ENCODE data around the gene ACOT8. TPM values are rescaled to one million over a fixed set of nuclear protein-coding genes. Genes with fewer than 3 reads are reported as not detected.
"Not testable (repeated sequence)": the region's sequence is repeated elsewhere in the genome, so short reads cannot be mapped to it uniquely, and the experiment has no call there.

ACOT8 gene
- total and polyA plus RNA-seq, 2 of the 4 experiments (the other 2 are of a cell fraction), result 29.8 to 47.5 TPM

- TF ChIP-seq FOS (IDR thresholded peaks at IDR 0.05; ENCODE audit: low read depth, low read length), result no peak
These were observed 58.1 kb downstream of the ACOT8 start (continued) for GRCh38 chr20:45798935-45799642.

GRCh38 chr20:45797955-45798354 is 59.2 kb downstream of the ACOT8 start:
- H3K4me3 ChIP-seq (ENCODE audit: insufficient read depth, low read depth, low read length); H3K18ac ChIP-seq (ENCODE audit: low read depth, low read length); H2AK9ac ChIP-seq (replicated peaks; ENCODE audit: low read depth, low read length, poor library complexity); ATAC-seq (ENCODE audit: low read depth); H2BK20ac ChIP-seq (ENCODE audit: low read depth, low read length); H2BK120ac ChIP-seq (ENCODE audit: low read depth, low read length); H2BK15ac ChIP-seq (ENCODE audit: low read depth, low read length); H3K23ac ChIP-seq (ENCODE audit: low read depth, low read length); H3K27me3 ChIP-seq (ENCODE audit: control insufficient read depth, insufficient read depth, low read length); POLR2A ChIA-PET (ENCODE audit: unreplicated experiment); H3K27ac ChIP-seq (ENCODE audit: insufficient read depth, low read length); H4K91ac ChIP-seq (ENCODE audit: insufficient read depth, low read depth, low read length); BruUV-seq (replicated peaks); H3K14ac ChIP-seq (replicated peaks; ENCODE audit: low read depth, low read length); dilution Hi-C loops (cut with HindIII; ENCODE audit: low sequenced_read_pairs, unreplicated experiment); H3K56ac ChIP-seq (ENCODE audit: extremely low read depth, insufficient read depth, low read length); H3K4ac ChIP-seq (ENCODE audit: low read depth, low read length); H3K9ac ChIP-seq (ENCODE audit: low read depth, low read length); H3K4me1 ChIP-seq (ENCODE audit: control insufficient read depth, insufficient read depth, low read length); H3K9me3 ChIP-seq (ENCODE audit: control insufficient read depth, insufficient read depth, low read length); H3K4me2 ChIP-seq (ENCODE audit: low read depth, low read length); H4K5ac ChIP-seq (ENCODE audit: low read depth, low read length); H4K20me1 ChIP-seq (ENCODE audit: insufficient read depth, low read length); DNase-seq; H3K9me1 ChIP-seq (ENCODE audit: insufficient read depth, low read length); H4K8ac ChIP-seq (ENCODE audit: low read depth in 2 of 2, low read length in 2 of 2); H2AFZ ChIP-seq (replicated peaks; ENCODE audit: low read length, poor library complexity); intact Hi-C loops (cut with micrococcal nuclease); H2BK5ac ChIP-seq (ENCODE audit: low read depth, low read length, poor library complexity, severe bottlenecking); H2AK5ac ChIP-seq (ENCODE audit: low read depth, low read length): not testable (repeated sequence)
- Histone ChIP-seq H3K36me3 (ENCODE audit: control insufficient read depth, insufficient read depth, low read length) (peaks cover 43% of the 10 kb centered on the region), H3K79me1 (ENCODE audit: low read depth in 1 of 2, low read length in 2 of 2) (peaks cover 13 to 19% of the 10 kb centered on the region in 2 experiments)
- CTCF ChIA-PET, result interaction anchor here (0.9 to 1.5 kb wide), 2 partner anchors 9 to 20 kb away, joined by 4 read pairs; no protein-coding TSS in a partner anchor
- WGBS, 2 experiments (ENCODE audit: extremely low coverage in 2 of 2, insufficient read length in 1 of 2), result no CpG with 5 or more reads among the region's 3 CpGs
- in situ Hi-C loops (cut with MboI; ENCODE audit: low sequenced_read_pairs), result loop anchor here (25.0 kb wide), 3 partner anchors 761 to 1861 kb away; partner anchors contain the start of gene TTPAL

DNA sequence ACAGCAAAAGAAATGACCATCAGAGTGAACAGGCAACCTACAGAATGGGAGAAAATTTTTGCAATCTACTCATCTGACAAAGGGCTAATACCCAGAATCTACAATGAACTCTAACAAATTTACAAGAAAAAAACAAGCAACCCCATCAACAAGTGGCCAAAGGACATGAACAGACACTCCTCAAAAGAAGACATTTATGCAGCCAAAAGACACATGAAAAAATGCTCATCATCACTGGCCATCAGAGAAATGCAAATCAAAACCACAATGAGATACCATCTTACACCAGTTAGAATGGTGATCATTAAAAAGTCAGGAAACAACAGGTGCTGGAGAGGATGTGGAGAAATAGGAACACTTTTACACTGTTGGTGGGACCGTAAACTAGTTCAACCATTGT is 59.7 kb downstream of the ACOT8 start:
- ATAC-seq (ENCODE audit: low read depth); H2AK5ac ChIP-seq (ENCODE audit: low read depth, low read length); H4K20me1 ChIP-seq (ENCODE audit: insufficient read depth, low read length): not testable (repeated sequence)

More for the DNA sequence above, 59.7 kb downstream of the ACOT8 start:
- H2BK20ac ChIP-seq (ENCODE audit: low read depth, low read length); H3K27me3 ChIP-seq (ENCODE audit: control insufficient read depth, insufficient read depth, low read length); H3K14ac ChIP-seq (replicated peaks; ENCODE audit: low read depth, low read length); POLR2A ChIA-PET (ENCODE audit: unreplicated experiment); H3K4me1 ChIP-seq (ENCODE audit: control insufficient read depth, insufficient read depth, low read length); CTCF ChIA-PET; H3K9me3 ChIP-seq (ENCODE audit: control insufficient read depth, insufficient read depth, low read length); H2BK15ac ChIP-seq (ENCODE audit: low read depth, low read length); H3K4me2 ChIP-seq (ENCODE audit: low read depth, low read length); H3K9me1 ChIP-seq (ENCODE audit: insufficient read depth, low read length); H3K56ac ChIP-seq (ENCODE audit: extremely low read depth, insufficient read depth, low read length); H4K5ac ChIP-seq (ENCODE audit: low read depth, low read length); H3K4ac ChIP-seq (ENCODE audit: low read depth, low read length); DNase-seq; H3K4me3 ChIP-seq (ENCODE audit: insufficient read depth, low read depth, low read length); H3K27ac ChIP-seq (ENCODE audit: insufficient read depth, low read length); H4K8ac ChIP-seq (ENCODE audit: low read depth in 2 of 2, low read length in 2 of 2); dilution Hi-C loops (cut with HindIII; ENCODE audit: low sequenced_read_pairs, unreplicated experiment); H3K23ac ChIP-seq (ENCODE audit: low read depth, low read length); H3K9ac ChIP-seq (ENCODE audit: low read depth, low read length); BruUV-seq (replicated peaks); H2BK5ac ChIP-seq (ENCODE audit: low read depth, low read length, poor library complexity, severe bottlenecking); H2AK9ac ChIP-seq (replicated peaks; ENCODE audit: low read depth, low read length, poor library complexity); H2AFZ ChIP-seq (replicated peaks; ENCODE audit: low read length, poor library complexity); H4K91ac ChIP-seq (ENCODE audit: insufficient read depth, low read depth, low read length); intact Hi-C loops (cut with micrococcal nuclease); H3K18ac ChIP-seq (ENCODE audit: low read depth, low read length); H2BK120ac ChIP-seq (ENCODE audit: low read depth, low read length): not testable (repeated sequence)
- no CpG with 5 or more reads among the region's 1 CpG for WGBS, 2 experiments (ENCODE audit: extremely low coverage in 2 of 2, insufficient read length in 1 of 2)
- Histone ChIP-seq H3K79me1 (ENCODE audit: low read depth in 1 of 2, low read length in 2 of 2) (peaks cover 17 to 24% of the 10 kb centered on the region in 2 experiments), H3K36me3 (ENCODE audit: control insufficient read depth, insufficient read depth, low read length) (peaks cover 39% of the 10 kb centered on the region)
- in situ Hi-C loops (cut with MboI; ENCODE audit: low sequenced_read_pairs), result loop anchor here (25.0 kb wide), 3 partner anchors 760 to 1860 kb away; partner anchors contain the start of gene TTPAL

Measured in IMR-90 (cell line).